ENCODE results near the gene KCNJ16. TPM values are rescaled to one million over a fixed set of nuclear protein-coding genes. Genes with fewer than 3 reads are reported as not detected.

The KCNJ16 gene
- total and polyA plus RNA-seq, 5 donors = 0.06 TPM; not detected in 4

GRCh38 chr17:70134042-70134441, 59.0 kb downstream of the KCNJ16 start:
- no peak for DNase-seq
- Histone ChIP-seq H3K4me3 (ENCODE audit: low read length) (no peak overlapping the region), H3K9me3 (ENCODE audit: control insufficient read depth, low read length) (no peaks in the 10 kb centered on the region), H3K27me3 (ENCODE audit: control insufficient read depth, insufficient read depth) (no peaks in the 10 kb centered on the region), H3K27ac (ENCODE audit: low read length) (no peak overlapping the region), H3K4me1 (ENCODE audit: control insufficient read depth, insufficient read depth, low read length) (peaks cover 6% of the 10 kb centered on the region)
- intact Hi-C loops (cut with DNase I) = no loop called here
- ATAC-seq = no peak
- 89% methylated on average over 8 of the region's 8 CpGs for WGBS

DNA sequence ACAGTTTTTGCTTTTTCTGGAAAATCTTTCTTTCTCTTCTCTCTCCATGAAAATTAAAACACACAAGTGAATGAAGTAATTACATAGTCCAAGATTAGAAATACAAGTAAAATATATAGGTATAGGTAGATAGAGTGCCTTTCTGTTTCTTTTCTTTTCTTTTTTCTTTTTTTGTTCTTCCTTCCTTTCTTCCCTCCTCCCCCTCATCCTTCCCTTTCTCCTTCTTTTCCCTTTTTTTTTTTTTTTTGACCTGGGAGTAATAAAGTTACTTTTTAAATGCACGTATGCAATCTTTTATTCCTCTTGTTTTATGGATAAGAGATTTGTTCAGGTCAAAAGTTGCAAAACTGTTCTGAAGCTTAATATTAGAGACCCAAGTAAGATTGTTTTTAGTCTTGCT, 59.8 kb downstream of the KCNJ16 start:
- ATAC-seq = no peak
- Histone ChIP-seq H3K4me1 (ENCODE audit: control insufficient read depth, insufficient read depth, low read length) (peaks cover 6% of the 10 kb centered on the region), H3K9me3 (ENCODE audit: control insufficient read depth, low read length) (no peaks in the 10 kb centered on the region), H3K27ac (ENCODE audit: low read length) (no peak overlapping the region), H3K27me3 (ENCODE audit: control insufficient read depth, insufficient read depth) (no peaks in the 10 kb centered on the region), H3K4me3 (ENCODE audit: low read length) (no peak overlapping the region)
- intact Hi-C loops (cut with DNase I) = no loop called here
- DNase-seq = no peak
- WGBS = 95% methylated on average over 1 of the region's 1 CpG

DNA sequence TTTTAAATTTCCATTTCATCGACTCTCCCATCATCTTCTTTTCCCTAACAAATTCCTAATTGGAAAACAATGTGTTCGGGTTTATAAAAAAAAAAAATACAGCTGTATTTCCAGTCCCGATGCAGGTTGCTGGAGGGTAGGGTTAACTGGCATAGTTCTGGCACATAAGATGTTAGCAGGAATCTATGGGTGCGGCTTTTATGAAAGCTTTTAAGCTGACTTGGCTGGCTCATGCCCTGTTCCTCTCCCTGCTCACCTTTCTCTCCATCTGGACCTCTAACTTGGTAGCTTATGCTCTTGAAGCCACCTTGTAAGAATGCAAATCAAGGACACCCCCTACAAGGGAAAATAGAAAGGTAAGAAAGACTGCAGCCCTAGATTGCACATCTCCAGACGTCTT, 61.1 kb downstream of the KCNJ16 start:
- intact Hi-C loops (cut with DNase I) = no loop called here
- ATAC-seq (no peak), DNase-seq (no peak)
- 93% methylated on average over 5 of the region's 5 CpGs for WGBS
- Histone ChIP-seq H3K9me3 (ENCODE audit: control insufficient read depth, low read length) (no peaks in the 10 kb centered on the region), H3K27ac (ENCODE audit: low read length) (no peak overlapping the region), H3K27me3 (ENCODE audit: control insufficient read depth, insufficient read depth) (no peaks in the 10 kb centered on the region), H3K4me1 (ENCODE audit: control insufficient read depth, insufficient read depth, low read length) (peaks cover 6% of the 10 kb centered on the region), H3K4me3 (ENCODE audit: low read length) (no peak overlapping the region)

GRCh38 chr17:70137451-70138230, 62.6 kb downstream of the KCNJ16 start:
- ATAC-seq (peak; percentile 97), DNase-seq (peak in 2 of 3 donors; percentile 31 to 48)
- Histone ChIP-seq H3K9me3 (ENCODE audit: control insufficient read depth, low read length) (no peaks in the 10 kb centered on the region), H3K27ac (ENCODE audit: low read length) (peak overlapping the region; percentile 85), H3K4me1 (ENCODE audit: control insufficient read depth, insufficient read depth, low read length) (peaks cover 6% of the 10 kb centered on the region), H3K27me3 (ENCODE audit: control insufficient read depth, insufficient read depth) (no peaks in the 10 kb centered on the region), H3K4me3 (ENCODE audit: low read length) (peak overlapping the region; percentile 65)
- intact Hi-C loops (cut with DNase I) = no loop called here
- 15% methylated on average over 9 of the region's 9 CpGs for WGBS

- ATAC-seq (peak in 1 of 2 donors; percentile 18), DNase-seq (no peak)
- WGBS = 79% methylated on average over 3 of the region's 3 CpGs
- H3K27me3 ChIP-seq (ENCODE audit: control insufficient read depth, insufficient read depth) = no peaks in the 10 kb centered on the region
- H3K4me3 ChIP-seq (ENCODE audit: low read length) = no peak overlapping the region
- H3K9me3 ChIP-seq (ENCODE audit: control insufficient read depth, low read length) = no peaks in the 10 kb centered on the region
- H3K4me1 ChIP-seq (ENCODE audit: control insufficient read depth, insufficient read depth, low read length) = peaks cover 6% of the 10 kb centered on the region
- H3K27ac ChIP-seq (ENCODE audit: low read length) = no peak overlapping the region
- intact Hi-C loops (cut with DNase I) = no loop called here
These were observed 63.4 kb downstream of the KCNJ16 start for GRCh38 chr17:70138291-70138865.

DNA sequence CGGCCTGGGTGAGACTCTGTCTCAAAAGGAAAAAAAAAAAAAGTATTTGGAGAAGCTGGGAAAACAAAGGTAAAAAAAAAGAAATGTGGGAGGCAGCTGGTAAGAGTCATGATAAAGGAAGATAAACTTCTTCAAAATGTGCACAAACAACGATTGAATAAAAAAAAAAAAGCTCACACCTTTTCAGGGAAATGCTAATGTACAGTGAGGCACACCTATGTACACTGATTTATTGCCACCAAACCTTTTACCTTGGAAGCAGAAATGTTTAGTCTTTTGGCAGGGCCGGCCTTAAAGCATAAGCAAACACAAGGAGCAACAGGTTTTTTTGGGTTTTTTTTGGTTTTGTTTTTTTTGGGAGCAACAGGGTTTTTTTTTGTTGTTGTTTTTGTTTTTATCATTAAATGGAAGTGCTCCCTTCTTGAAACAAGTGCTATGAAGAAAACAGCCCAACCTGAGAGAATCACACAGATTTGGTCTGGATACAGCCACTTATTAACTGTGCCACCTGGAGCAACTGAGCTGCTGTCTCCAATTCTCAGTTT, 64.5 kb downstream of the KCNJ16 start:
- Histone ChIP-seq H3K4me1 (ENCODE audit: control insufficient read depth, insufficient read depth, low read length) (peaks cover 6% of the 10 kb centered on the region), H3K27ac (ENCODE audit: low read length) (no peak overlapping the region), H3K27me3 (ENCODE audit: control insufficient read depth, insufficient read depth) (no peaks in the 10 kb centered on the region), H3K4me3 (ENCODE audit: low read length) (no peak overlapping the region), H3K9me3 (ENCODE audit: control insufficient read depth, low read length) (no peaks in the 10 kb centered on the region)
- ATAC-seq (no peak), DNase-seq (no peak)
- 50% methylated on average over 3 of the region's 3 CpGs for WGBS
- intact Hi-C loops (cut with DNase I) = no loop called here

DNA sequence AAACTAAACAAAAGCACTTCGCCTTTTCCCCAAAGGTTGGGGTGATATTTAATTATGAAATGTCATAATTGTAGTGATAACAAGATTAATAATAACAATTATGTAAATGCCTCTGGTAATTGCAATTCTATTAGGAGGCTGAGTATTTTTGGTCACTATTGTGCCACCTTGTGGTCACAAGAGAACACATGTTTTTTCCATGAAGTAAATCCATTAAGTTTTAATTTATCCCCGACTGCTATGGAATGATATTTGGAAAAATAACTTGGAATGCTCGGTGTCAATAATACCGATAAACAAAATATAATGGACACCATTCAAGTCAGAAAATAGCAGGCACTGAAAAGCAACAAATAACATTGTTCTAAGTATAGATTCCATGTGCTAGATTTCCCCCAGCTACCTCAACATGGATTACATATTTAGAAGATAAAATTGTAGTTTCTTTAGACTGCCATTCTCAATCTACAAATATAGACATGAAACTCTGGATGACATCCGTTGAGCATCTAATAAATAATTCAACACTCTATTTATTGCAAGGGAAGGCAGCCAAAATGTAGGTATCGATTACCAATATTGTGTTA, 69.3 kb downstream of the KCNJ16 start:
- 20% methylated on average over 6 of the region's 6 CpGs for WGBS
- Histone ChIP-seq H3K9me3 (ENCODE audit: control insufficient read depth, low read length) (no peaks in the 10 kb centered on the region), H3K27me3 (ENCODE audit: control insufficient read depth, insufficient read depth) (no peaks in the 10 kb centered on the region), H3K4me1 (ENCODE audit: control insufficient read depth, insufficient read depth, low read length) (no peaks in the 10 kb centered on the region), H3K4me3 (ENCODE audit: low read length) (no peak overlapping the region), H3K27ac (ENCODE audit: low read length) (no peak overlapping the region)
- intact Hi-C loops (cut with DNase I) = loop anchor here in 3 of 4 donors (5.0 to 10.0 kb wide), 4 partner anchors 480 to 580 kb away; no protein-coding TSS in a partner anchor
- ATAC-seq (no peak), DNase-seq (no peak)

GRCh38 chr17:70153210-70153609, 78.2 kb downstream of the KCNJ16 start:
- Histone ChIP-seq H3K27me3 (ENCODE audit: control insufficient read depth, insufficient read depth) (no peaks in the 10 kb centered on the region), H3K4me1 (ENCODE audit: control insufficient read depth, insufficient read depth, low read length) (no peaks in the 10 kb centered on the region), H3K27ac (ENCODE audit: low read length) (no peak overlapping the region), H3K4me3 (ENCODE audit: low read length) (no peak overlapping the region), H3K9me3 (ENCODE audit: control insufficient read depth, low read length) (no peaks in the 10 kb centered on the region)
- intact Hi-C loops (cut with DNase I) = no loop called here
- no peak for DNase-seq
- 91% methylated on average over 3 of the region's 3 CpGs for WGBS
- ATAC-seq = no peak

GRCh38 chr17:70157151-70157550, 82.1 kb downstream of the KCNJ16 start:
- no peak overlapping the region for H3K27ac ChIP-seq (ENCODE audit: low read length)
- intact Hi-C loops (cut with DNase I) = no loop called here
- H3K27me3 ChIP-seq (ENCODE audit: control insufficient read depth, insufficient read depth) = no peaks in the 10 kb centered on the region
- H3K4me1 ChIP-seq (ENCODE audit: control insufficient read depth, insufficient read depth, low read length) = no peaks in the 10 kb centered on the region
- H3K4me3 ChIP-seq (ENCODE audit: low read length) = no peak overlapping the region
- 85% methylated on average over 4 of the region's 4 CpGs for WGBS
- DNase-seq (no peak), ATAC-seq (no peak)
- H3K9me3 ChIP-seq (ENCODE audit: control insufficient read depth, low read length) = no peaks in the 10 kb centered on the region

DNA sequence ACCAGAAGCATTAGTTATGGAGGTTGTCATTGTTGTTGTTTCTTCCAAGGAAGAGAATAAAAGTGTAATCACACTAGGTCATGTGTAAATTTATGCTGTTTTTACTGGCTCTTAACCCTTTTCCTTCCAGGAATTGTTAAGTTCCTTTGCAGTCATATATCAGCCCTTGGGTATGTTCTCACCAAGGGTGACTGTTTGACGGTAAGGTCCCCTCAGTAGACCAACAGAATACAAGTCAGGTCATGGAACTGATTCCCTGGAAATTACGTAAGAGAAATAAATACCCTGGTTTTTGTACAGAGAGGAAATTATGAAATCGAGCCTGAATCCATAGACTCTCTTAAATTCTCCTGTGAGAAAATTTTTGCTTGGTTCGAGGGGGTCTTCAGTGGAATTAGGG, 83.2 kb downstream of the KCNJ16 start:
- Histone ChIP-seq H3K4me1 (ENCODE audit: control insufficient read depth, insufficient read depth, low read length) (no peaks in the 10 kb centered on the region), H3K4me3 (ENCODE audit: low read length) (no peak overlapping the region), H3K9me3 (ENCODE audit: control insufficient read depth, low read length) (no peaks in the 10 kb centered on the region), H3K27ac (ENCODE audit: low read length) (no peak overlapping the region), H3K27me3 (ENCODE audit: control insufficient read depth, insufficient read depth) (no peaks in the 10 kb centered on the region)
- intact Hi-C loops (cut with DNase I) = no loop called here
- peak; percentile 80 to 98 for ATAC-seq
- no peak for DNase-seq
- WGBS = 63% methylated on average over 4 of the region's 4 CpGs

GRCh38 chr17:70158591-70158990, 83.6 kb downstream of the KCNJ16 start:
- ATAC-seq (peak in 1 of 2 donors; percentile 44), DNase-seq (no peak)
- Histone ChIP-seq H3K9me3 (ENCODE audit: control insufficient read depth, low read length) (no peaks in the 10 kb centered on the region), H3K4me3 (ENCODE audit: low read length) (no peak overlapping the region), H3K27me3 (ENCODE audit: control insufficient read depth, insufficient read depth) (no peaks in the 10 kb centered on the region), H3K27ac (ENCODE audit: low read length) (no peak overlapping the region), H3K4me1 (ENCODE audit: control insufficient read depth, insufficient read depth, low read length) (no peaks in the 10 kb centered on the region)
- intact Hi-C loops (cut with DNase I) = no loop called here
- 80% methylated on average over 6 of the region's 6 CpGs for WGBS

Measured in right cardiac atrium (tissue), 5 donors.